Breast epithelium (tissue), 4 donors: ENCODE results near the gene DRG1. TPM values are rescaled to one million over a fixed set of nuclear protein-coding genes. Genes with fewer than 3 reads are reported as not detected.

Experiments used
- DNase-seq, 2 donors: peaks; one replicate each; pipeline ENCODE4 v3.0.0-alpha.2; 2019; ENCODE audit warnings: low spot score in 2 of 2
- H3K27ac ChIP-seq, 2 donors: fragments of 200-600 bp; sonication (generic) in 1 of 2; one replicate each; pipeline ENCODE4 v1.5.1; 2016 to 2019; ENCODE audit warnings: mild to moderate bottlenecking in 1 of 2
- H3K27me3 ChIP-seq, 2 donors: fragments of 200-600 bp; sonication (generic) in 1 of 2; one replicate each; pipeline versions ENCODE4 v1.5.1 to v1.6.0; 2017 to 2019; ENCODE audit warnings: control low read depth in 1 of 2, mild to moderate bottlenecking in 1 of 2
- H3K36me3 ChIP-seq: fragments of 200-600 bp; one replicate; pipeline ENCODE4 v1.5.1; 2019
- H3K4me1 ChIP-seq, 2 donors: fragments of 200-600 bp; sonication (generic); one replicate each; pipeline ENCODE4 v1.5.1; 2016 to 2019; ENCODE audit warnings: control low read depth in 1 of 2
- H3K4me3 ChIP-seq, 3 donors: fragments of 200-600 bp; sonication (generic); 1 replicate in 2 of 3; 2 replicates in 1 of 3; pipeline ENCODE4 v1.5.1; 2016 to 2019; ENCODE audit warnings: mild to moderate bottlenecking in 3 of 3, moderate library complexity in 2 of 3
- H3K9me3 ChIP-seq, 2 donors: fragments of 200-600 bp; sonication (generic) in 1 of 2; one replicate each; pipeline ENCODE4 v1.5.1; 2016 to 2019; ENCODE audit warnings: control low read depth in 1 of 2
- CTCF ChIP-seq, 3 donors: fragments of 450-650 bp; IDR thresholded peaks; one replicate each; pipeline ENCODE4 v1.5.1; 2016 to 2017; ENCODE audit warnings: antibody characterized with exemption in 3 of 3, mild to moderate bottlenecking in 3 of 3, moderate library complexity in 3 of 3
- POLR2A ChIP-seq: fragments of 450-650 bp; IDR thresholded peaks from one replicate; pipeline ENCODE4 v1.6.1; 2016; ENCODE audit warnings: antibody characterized with exemption, mild to moderate bottlenecking, moderate library complexity
- POLR2AphosphoS5 ChIP-seq, 3 donors: sonication (generic); formaldehyde crosslinking; IDR thresholded peaks; one replicate each; pipeline ENCODE4 v1.6.1; 2017; ENCODE audit warnings: antibody characterized with exemption in 3 of 3
- intact Hi-C: fragments of 100-400 bp; cut with DNase I; formaldehyde crosslinking; loops from one replicate; pipeline ENCODE4 v1.15.1; 2023; ENCODE audit warnings: low total_unique reads
- total RNA-seq, 3 donors: library from RNA; depleted of rRNA; stranded (reverse); fragments of >200 nt; gene quantifications; one replicate each; pipeline ENCODE4 v1.1.0, GENCODE V29; 2016

DRG1 gene
- total RNA-seq, 3 donors from 2014 or later: 62.3 to 80.3 (median 74.9) TPM

- intact Hi-C loops: no loop called here
- Histone ChIP-seq H3K4me3 (no peak overlapping the region), H3K27ac (no peak overlapping the region), H3K9me3 (no peaks in the 10 kb centered on the region), H3K27me3 (no peaks in the 10 kb centered on the region), H3K4me1 (no peaks in the 10 kb centered on the region), H3K36me3 (peaks cover 7% of the 10 kb centered on the region)
- TF ChIP-seq POLR2A (no peak), CTCF (IDR thresholded peaks at IDR 0.05) (no peak), POLR2AphosphoS5 (IDR thresholded peaks at IDR 0.05) (no peak)
- DNase-seq: no peak
Measured at GRCh38 chr22:31431950-31432349, 32.5 kb downstream of the DRG1 start.

- Histone ChIP-seq H3K27me3 (no peaks in the 10 kb centered on the region), H3K27ac (peak overlapping the region; percentile 8 to 41), H3K9me3 (no peaks in the 10 kb centered on the region), H3K4me3 (no peak overlapping the region), H3K36me3 (peaks cover 9% of the 10 kb centered on the region), H3K4me1 (no peaks in the 10 kb centered on the region)
- TF ChIP-seq CTCF (IDR thresholded peaks at IDR 0.05): no peak
- TF ChIP-seq POLR2A: no peak
- TF ChIP-seq POLR2AphosphoS5 (IDR thresholded peaks at IDR 0.05): no peak
- DNase-seq: no peak
- intact Hi-C loops: no loop called here
Measured at GRCh38 chr22:31436132-31436531, 36.7 kb downstream of the DRG1 start.

GRCh38 chr22:31439808-31440207 lies 40.4 kb downstream of the DRG1 start:
- Histone ChIP-seq H3K27ac (no peak overlapping the region), H3K4me1 (no peaks in the 10 kb centered on the region), H3K4me3 (no peak overlapping the region), H3K9me3 (no peaks in the 10 kb centered on the region), H3K27me3 (no peaks in the 10 kb centered on the region), H3K36me3 (peaks cover 9% of the 10 kb centered on the region)
- intact Hi-C loops: no loop called here
- no peak for DNase-seq
- TF ChIP-seq POLR2AphosphoS5 (IDR thresholded peaks at IDR 0.05) (no peak), POLR2A (no peak), CTCF (IDR thresholded peaks at IDR 0.05) (no peak)

- Histone ChIP-seq H3K36me3 (peaks cover 9% of the 10 kb centered on the region), H3K9me3 (no peaks in the 10 kb centered on the region), H3K4me3 (no peak overlapping the region), H3K27me3 (no peaks in the 10 kb centered on the region), H3K27ac (no peak overlapping the region), H3K4me1 (no peaks in the 10 kb centered on the region)
- intact Hi-C loops: no loop called here
- no peak for TF ChIP-seq POLR2A
- no peak for TF ChIP-seq CTCF (IDR thresholded peaks at IDR 0.05)
- no peak for TF ChIP-seq POLR2AphosphoS5 (IDR thresholded peaks at IDR 0.05)
- no peak for DNase-seq
Measured at GRCh38 chr22:31440681-31441080, 41.3 kb downstream of the DRG1 start.

GRCh38 chr22:31441652-31442051 lies 42.2 kb downstream of the DRG1 start:
- no peak overlapping the region for H3K4me3 ChIP-seq
- no peaks in the 10 kb centered on the region for H3K4me1 ChIP-seq
- intact Hi-C loops: no loop called here
- H3K9me3 ChIP-seq: no peaks in the 10 kb centered on the region
- no peak for DNase-seq
- no peak for TF ChIP-seq CTCF (IDR thresholded peaks at IDR 0.05)
- TF ChIP-seq POLR2AphosphoS5 (IDR thresholded peaks at IDR 0.05): no peak
- TF ChIP-seq POLR2A: no peak
- peaks cover 9% of the 10 kb centered on the region for H3K36me3 ChIP-seq
- H3K27ac ChIP-seq: no peak overlapping the region
- no peaks in the 10 kb centered on the region for H3K27me3 ChIP-seq
